Neural cell (in vitro differentiated cells): ENCODE data around the gene RAB3C. TPM values are rescaled to one million over a fixed set of nuclear protein-coding genes. Genes with fewer than 3 reads are reported as not detected.

ENCODE experiments used
- H2AFZ ChIP-seq: fragments of 200-600, 300-800 bp; sonication (generic), shearing (Covaris generic); 2 replicates; pipeline ENCODE4 v1.6.0; 2014; ENCODE audit warnings: low read depth, mild to moderate bottlenecking, antibody characterized with exemption, low read length, moderate library complexity
- H3F3A ChIP-seq: fragments of 200-600 bp; shearing (Covaris generic); 2 replicates; pipeline ENCODE4 v1.6.1; 2016; ENCODE audit warnings: mild to moderate bottlenecking, moderate library complexity, mixed read lengths, antibody characterized with exemption, low read length; ENCODE audit not compliant: insufficient read depth, poor library complexity, severe bottlenecking
- H3K27ac ChIP-seq: fragments of 200-600, 300-800 bp; sonication (generic), shearing (Covaris generic); 2 replicates; pipeline ENCODE4 v1.5.1; 2014; ENCODE audit warnings: mild to moderate bottlenecking, low read length, moderate library complexity
- H3K27me3 ChIP-seq: fragments of 300-800, 200-600 bp; sonication (generic), shearing (Covaris generic); 2 replicates; pipeline ENCODE4 v1.6.0; 2014; ENCODE audit warnings: mild to moderate bottlenecking, low read depth, low read length, moderate library complexity; ENCODE audit not compliant: insufficient read depth
- H3K36me3 ChIP-seq: fragments of 300-800, 200-600 bp; sonication (generic), shearing (Covaris generic); 2 replicates; pipeline ENCODE4 v1.5.1; 2014; ENCODE audit warnings: mild to moderate bottlenecking, antibody characterized with exemption, low read length, moderate library complexity; ENCODE audit not compliant: insufficient read depth
- H3K4me2 ChIP-seq: fragments of 300-800, 200-600 bp; sonication (generic), shearing (Covaris generic); 2 replicates; pipeline ENCODE4 v1.6.0; 2014; ENCODE audit warnings: mild to moderate bottlenecking, low read length
- H3K4me3 ChIP-seq: fragments of 300-800, 200-600 bp; sonication (generic), shearing (Covaris generic); 2 replicates; pipeline ENCODE4 v1.5.1; 2014; ENCODE audit warnings: mild to moderate bottlenecking, low read length, moderate library complexity
- H3K79me2 ChIP-seq: fragments of 200-600 bp; shearing (Covaris generic); replicated peaks from 2 replicates; pipeline ENCODE4 v1.6.0; 2014; ENCODE audit warnings: mild to moderate bottlenecking, low read length, moderate library complexity; ENCODE audit not compliant: insufficient read depth
- H3K9ac ChIP-seq: fragments of 300-800, 200-600 bp; sonication (generic), shearing (Covaris generic); 2 replicates; pipeline ENCODE4 v1.6.1; 2016; ENCODE audit warnings: mild to moderate bottlenecking, low read length, mixed read lengths
- H3K9me2 ChIP-seq: fragments of 200-600 bp; shearing (Covaris generic); 2 replicates; pipeline ENCODE4 v1.6.1; 2016; ENCODE audit warnings: mild to moderate bottlenecking, low read length, mixed read lengths; ENCODE audit not compliant: insufficient read depth
- H3K9me3 ChIP-seq: fragments of 200-600, 300-800 bp; sonication (generic), shearing (Covaris generic); 2 replicates; pipeline ENCODE4 v1.6.1; 2016; ENCODE audit warnings: mild to moderate bottlenecking, mixed run types, low read length, moderate library complexity, mixed read lengths
- H4K20me1 ChIP-seq: fragments of 200-600 bp; shearing (Covaris generic); 2 replicates; pipeline ENCODE4 v1.6.1; 2016; ENCODE audit warnings: mild to moderate bottlenecking, mixed run types; ENCODE audit not compliant: insufficient read depth
- CTCF ChIP-seq: fragments of 450-650 bp; IDR thresholded peaks from 2 replicates; pipeline ENCODE4 v1.5.1; 2014; ENCODE audit warnings: antibody characterized with exemption, mild to moderate bottlenecking, moderate library complexity; ENCODE audit not compliant: poor library complexity, severe bottlenecking
- EP300 ChIP-seq: fragments of 450-650 bp; conservative IDR thresholded peaks from 2 replicates; pipeline ENCODE4 v1.6.1; 2014; ENCODE audit warnings: antibody characterized with exemption, mild to moderate bottlenecking, moderate library complexity; ENCODE audit not compliant: poor library complexity, severe bottlenecking
- EZH2 ChIP-seq: fragments of 200-600, 300-800 bp; shearing (Covaris generic), sonication (generic); IDR thresholded peaks from 2 replicates; pipeline ENCODE4 v1.6.1; 2014; ENCODE audit warnings: antibody characterized with exemption, low read length, borderline replicate concordance, mild to moderate bottlenecking; ENCODE audit not compliant: insufficient read depth, poor library complexity, severe bottlenecking
- MXI1 ChIP-seq: fragments of 450-650 bp; conservative IDR thresholded peaks from 2 replicates; pipeline ENCODE4 v1.6.1; 2014; ENCODE audit warnings: antibody characterized with exemption, mild to moderate bottlenecking; ENCODE audit not compliant: poor library complexity, severe bottlenecking
- POLR2AphosphoS5 ChIP-seq: IDR thresholded peaks from 2 replicates; pipeline ENCODE4 v1.6.1; 2012
- RAD21 ChIP-seq: fragments of 450-650 bp; conservative IDR thresholded peaks from 2 replicates; pipeline ENCODE4 v1.6.1; 2014; ENCODE audit warnings: antibody characterized with exemption, mild to moderate bottlenecking, moderate library complexity
- REST ChIP-seq: IDR thresholded peaks from 2 replicates; pipeline ENCODE4 v1.6.1; 2012; ENCODE audit warnings: borderline replicate concordance
- SMC3 ChIP-seq: fragments of 450-650 bp; conservative IDR thresholded peaks from 2 replicates; pipeline ENCODE4 v1.6.1; 2014; ENCODE audit warnings: antibody characterized with exemption, mild to moderate bottlenecking, moderate library complexity; ENCODE audit not compliant: poor library complexity
- TAF1 ChIP-seq: IDR thresholded peaks from 2 replicates; pipeline ENCODE4 v1.6.1; 2012; ENCODE audit warnings: low read depth
- polyA plus RNA-seq: library from polyadenylated mRNA; depleted of rRNA; stranded (reverse); fragments of >200 nt; gene quantifications from 2 replicates; pipeline ENCODE4 v1.2.3, GENCODE V29; 2014

The RAB3C gene
- polyA plus RNA-seq, 1 donor from 2014 or later, result 94.3 TPM

GRCh38 chr5:58648846-58649245 is 66.0 kb downstream of the RAB3C start:
- Histone ChIP-seq H3K9me2 (no peaks in the 10 kb centered on the region), H4K20me1 (no peaks in the 10 kb centered on the region)

GRCh38 chr5:58649716-58650115 is 66.8 kb downstream of the RAB3C start:
- Histone ChIP-seq H3K9ac (no peak overlapping the region), H3K79me2 (no peaks in the 10 kb centered on the region), H4K20me1 (no peaks in the 10 kb centered on the region), H3K4me3 (no peak overlapping the region), H3K36me3 (no peaks in the 10 kb centered on the region), H3K27ac (no peak overlapping the region), H2AFZ (no peak overlapping the region), H3K9me3 (no peaks in the 10 kb centered on the region), H3K27me3 (no peaks in the 10 kb centered on the region), H3K4me2 (no peak overlapping the region), H3K9me2 (no peaks in the 10 kb centered on the region), H3F3A (no peaks in the 10 kb centered on the region)
- TF ChIP-seq REST, result no peak
- TF ChIP-seq POLR2AphosphoS5, result no peak
- TF ChIP-seq SMC3, result no peak
- TF ChIP-seq TAF1, result no peak
- no peak for TF ChIP-seq CTCF
- TF ChIP-seq EP300, result peak; percentile 13
- TF ChIP-seq MXI1, result no peak

More at GRCh38 chr5:58648846-58649245, 66.0 kb downstream of the RAB3C start:
- no peaks in the 10 kb centered on the region for H3K79me2 ChIP-seq
- no peaks in the 10 kb centered on the region for H3F3A ChIP-seq
- no peak overlapping the region for H3K27ac ChIP-seq
- no peaks in the 10 kb centered on the region for H3K36me3 ChIP-seq
- TF ChIP-seq EZH2 (no peak), RAD21 (no peak), CTCF (no peak), TAF1 (no peak), MXI1 (no peak), EP300 (no peak), REST (no peak), SMC3 (no peak), POLR2AphosphoS5 (no peak)
- no peak overlapping the region for H2AFZ ChIP-seq
- no peak overlapping the region for H3K4me3 ChIP-seq
- H3K4me2 ChIP-seq, result no peak overlapping the region
- H3K27me3 ChIP-seq, result no peaks in the 10 kb centered on the region
- H3K9ac ChIP-seq, result no peak overlapping the region
- H3K9me3 ChIP-seq, result no peaks in the 10 kb centered on the region
